OCI-LY1 (cell line): ENCODE measurements around the gene TUBGCP2.

Experiments used
- EZH2 ChIP-seq: fragments of 200-600 bp; sonication (generic), shearing (Covaris generic); IDR thresholded peaks from 2 replicates; pipeline ENCODE4 v1.8.0; 2017; ENCODE audit warnings: borderline replicate concordance, mixed run types, mild to moderate bottlenecking, antibody characterized with exemption, low read length, moderate library complexity, mixed read lengths
- TF ChIP-seq, protein P1 (sequence below): fragments of 200-600 bp; sonication (generic), shearing (Covaris generic); IDR thresholded peaks from 2 replicates; pipeline ENCODE4 v1.5.1; 2017; ENCODE audit warnings: mild to moderate bottlenecking, antibody characterized with exemption, low read length, moderate library complexity, mixed read lengths

DNA sequence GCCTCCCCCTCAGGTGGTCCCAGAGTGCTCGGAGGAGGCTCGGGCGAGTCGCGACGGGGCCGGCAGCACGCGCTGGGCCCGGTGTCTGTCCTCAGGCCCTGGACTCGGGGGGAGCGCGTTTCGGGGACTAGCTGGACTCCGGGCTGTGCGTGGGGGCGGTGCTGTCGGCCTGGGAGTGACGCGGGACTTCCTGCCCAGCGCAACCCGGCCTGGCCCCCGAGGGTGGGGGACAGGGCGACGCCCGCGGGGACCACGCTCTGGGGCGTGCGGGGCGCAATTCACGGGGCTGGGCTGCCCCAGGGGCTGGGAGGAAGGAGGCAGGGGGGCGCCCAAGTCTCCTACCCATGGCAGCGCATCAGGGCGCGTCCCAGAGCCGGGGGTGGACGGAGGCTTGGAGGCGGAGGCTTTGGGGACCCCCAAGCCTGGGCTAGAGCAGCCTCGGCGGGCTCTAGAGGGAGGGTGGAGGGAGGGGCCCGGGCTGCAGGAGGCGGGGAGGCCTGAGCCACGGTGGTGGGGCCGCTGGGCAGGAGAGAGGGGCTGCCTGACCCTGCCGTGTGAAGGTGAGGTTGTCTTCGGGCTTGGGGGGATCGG is 73.3 kb downstream of the TUBGCP2 start:
- TF ChIP-seq, protein P1, sequence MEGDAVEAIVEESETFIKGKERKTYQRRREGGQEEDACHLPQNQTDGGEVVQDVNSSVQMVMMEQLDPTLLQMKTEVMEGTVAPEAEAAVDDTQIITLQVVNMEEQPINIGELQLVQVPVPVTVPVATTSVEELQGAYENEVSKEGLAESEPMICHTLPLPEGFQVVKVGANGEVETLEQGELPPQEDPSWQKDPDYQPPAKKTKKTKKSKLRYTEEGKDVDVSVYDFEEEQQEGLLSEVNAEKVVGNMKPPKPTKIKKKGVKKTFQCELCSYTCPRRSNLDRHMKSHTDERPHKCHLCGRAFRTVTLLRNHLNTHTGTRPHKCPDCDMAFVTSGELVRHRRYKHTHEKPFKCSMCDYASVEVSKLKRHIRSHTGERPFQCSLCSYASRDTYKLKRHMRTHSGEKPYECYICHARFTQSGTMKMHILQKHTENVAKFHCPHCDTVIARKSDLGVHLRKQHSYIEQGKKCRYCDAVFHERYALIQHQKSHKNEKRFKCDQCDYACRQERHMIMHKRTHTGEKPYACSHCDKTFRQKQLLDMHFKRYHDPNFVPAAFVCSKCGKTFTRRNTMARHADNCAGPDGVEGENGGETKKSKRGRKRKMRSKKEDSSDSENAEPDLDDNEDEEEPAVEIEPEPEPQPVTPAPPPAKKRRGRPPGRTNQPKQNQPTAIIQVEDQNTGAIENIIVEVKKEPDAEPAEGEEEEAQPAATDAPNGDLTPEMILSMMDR = no peak
- TF ChIP-seq EZH2 = no peak
